HG03378 (cell line): ENCODE data around the gene IGFALS.
A peak's percentile ranks its signal among the peaks of the same experiment; 100 is the strongest.

ENCODE experiments used
- ATAC-seq: cut with Tn5 transposase; IDR thresholded peaks from one replicate; pipeline ENCODE4 v1.9.1; 2021; ENCODE audit warnings: mild to moderate bottlenecking, moderate library complexity; ENCODE audit not compliant: unreplicated experiment

Gene IGFALS

GRCh38 chr16:1790611-1791255 lies 2.8 kb downstream of the IGFALS start:
- ATAC-seq: no peak

- ATAC-seq: no peak
Measured at GRCh38 chr16:1790261-1790610, 3.3 kb downstream of the IGFALS start.

GRCh38 chr16:1789643-1790045 lies 3.9 kb downstream of the IGFALS start:
- no peak for ATAC-seq

GRCh38 chr16:1788708-1789100 lies 4.8 kb downstream of the IGFALS start:
- no peak for ATAC-seq

GRCh38 chr16:1788095-1788707 lies 5.3 kb downstream of the IGFALS start:
- no peak for ATAC-seq

GRCh38 chr16:1787322-1788094 lies 6.0 kb downstream of the IGFALS start:
- no peak for ATAC-seq

- ATAC-seq: no peak
Measured at GRCh38 chr16:1787056-1787321, 6.5 kb downstream of the IGFALS start.

- ATAC-seq: no peak
Measured at GRCh38 chr16:1786242-1787055, 7.1 kb downstream of the IGFALS start.

- ATAC-seq: no peak
Measured at GRCh38 chr16:1785846-1786170, 7.7 kb downstream of the IGFALS start.

- ATAC-seq: no peak
Measured at GRCh38 chr16:1784977-1785845, 8.3 kb downstream of the IGFALS start.

GRCh38 chr16:1782408-1783264 lies 10.9 kb downstream of the IGFALS start, which contains the start of the genes NUBP2 and SPSB3:
NUBP2 (plus strand) TSS chr16:1782960; CDS start chr16:1783021, 61 bp downstream.
SPSB3 (minus strand) TSS chr16:1782571; CDS start chr16:1781483, 1,088 bp downstream.
- peak; percentile 85 for ATAC-seq

- no peak for ATAC-seq
Measured at GRCh38 chr16:1781758-1782407, 11.6 kb downstream of the IGFALS start.

- ATAC-seq: no peak
Measured at GRCh38 chr16:1781254-1781653, 12.3 kb downstream of the IGFALS start.

GRCh38 chr16:1780677-1781072 lies 12.8 kb downstream of the IGFALS start:
- no peak for ATAC-seq

- no peak for ATAC-seq
Measured at GRCh38 chr16:1779741-1780676, 13.5 kb downstream of the IGFALS start.

- ATAC-seq: no peak
Measured at GRCh38 chr16:1779234-1779701, 14.2 kb downstream of the IGFALS start.

GRCh38 chr16:1778200-1779179 lies 15.0 kb downstream of the IGFALS start:
- no peak for ATAC-seq
